Measurements from ENCODE around the gene HSD3B1.
"Not testable (repeated sequence)": the region's sequence is repeated elsewhere in the genome, so short reads cannot be mapped to it uniquely, and the experiment has no call there.

HSD3B1 gene

DNA sequence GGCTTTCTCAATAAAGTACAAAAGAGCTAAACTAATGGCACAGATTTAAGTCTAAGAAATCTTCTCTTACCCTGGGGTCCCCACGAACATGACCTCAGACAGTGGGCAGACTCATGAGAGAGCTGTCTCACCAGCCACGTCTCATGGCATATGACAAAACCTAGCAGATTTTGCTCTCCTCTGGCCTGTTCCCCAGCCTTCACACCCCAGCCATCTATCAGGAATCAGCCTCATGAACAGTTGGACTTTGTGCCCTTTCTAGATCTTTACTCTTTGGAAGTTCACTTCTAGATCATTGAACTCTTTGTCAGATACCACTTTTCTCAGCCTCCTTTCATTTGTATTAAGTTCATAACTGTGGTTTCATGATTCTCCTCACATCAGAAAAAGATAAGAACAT is 14.2 kb upstream of the HSD3B1 start:
- no peak for DNase-seq (ENCODE audit: low read depth)

DNA sequence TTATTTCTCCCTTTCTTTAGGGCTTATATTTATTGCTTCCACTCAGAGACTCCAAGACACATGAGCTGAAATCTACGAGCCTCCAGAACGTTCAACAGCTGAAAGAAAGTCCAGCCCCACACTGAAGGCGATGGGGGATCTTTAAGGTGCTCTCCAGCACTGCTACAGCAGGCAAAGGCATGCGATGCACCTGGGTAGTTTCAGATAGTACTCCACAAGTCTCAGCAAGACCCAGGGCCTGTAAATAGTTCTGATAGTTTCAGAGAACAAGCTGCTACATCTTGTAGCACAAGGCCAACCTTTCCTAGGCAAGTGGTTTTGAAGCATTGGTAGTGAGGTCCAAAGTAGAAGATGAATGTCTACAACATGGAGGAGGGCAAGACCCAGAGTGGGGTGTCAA is 2.2 kb upstream of the HSD3B1 start:
- no peak for DNase-seq (ENCODE audit: low read depth)

DNA sequence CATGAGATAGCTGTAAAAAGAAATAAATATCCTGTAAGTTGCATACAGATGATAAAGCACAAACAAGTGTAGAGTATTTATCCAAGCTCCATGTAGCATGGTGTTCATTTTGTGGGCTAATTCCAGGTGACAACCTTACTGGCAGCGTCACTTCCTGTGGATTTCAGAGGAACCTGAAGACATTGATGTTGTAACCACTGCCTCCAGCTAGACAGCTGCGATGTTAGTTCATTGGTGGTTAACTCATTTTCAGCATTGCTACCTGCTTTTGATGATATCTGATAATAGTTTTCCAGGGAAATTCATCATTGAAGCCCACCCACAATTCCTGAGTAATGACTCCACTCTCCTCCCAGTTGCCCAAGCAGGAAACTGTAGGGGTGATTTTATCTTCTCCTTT is 3.0 kb downstream of the HSD3B1 start:
- no peak for DNase-seq (ENCODE audit: low read depth)

DNA sequence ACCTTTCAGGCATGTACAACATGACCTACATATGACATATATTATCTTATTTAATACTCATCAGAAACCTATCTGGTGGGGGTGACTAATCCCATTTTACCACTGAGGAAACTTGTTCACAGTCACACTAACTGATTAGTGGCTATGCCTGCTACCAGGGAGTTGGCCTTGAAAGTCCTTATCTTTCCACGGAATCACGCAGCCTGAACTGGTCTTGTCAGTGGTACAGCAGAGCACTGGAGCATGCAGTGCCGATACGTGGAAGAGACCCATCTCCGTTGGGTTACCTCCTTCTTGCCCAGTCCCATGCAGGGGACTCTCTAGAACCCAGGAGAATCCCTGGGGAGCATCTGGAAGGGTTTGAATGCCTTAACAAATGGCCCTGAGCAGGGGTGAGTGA is 8.2 kb downstream of the HSD3B1 start:
- DNase-seq (ENCODE audit: low read depth): no peak

DNA sequence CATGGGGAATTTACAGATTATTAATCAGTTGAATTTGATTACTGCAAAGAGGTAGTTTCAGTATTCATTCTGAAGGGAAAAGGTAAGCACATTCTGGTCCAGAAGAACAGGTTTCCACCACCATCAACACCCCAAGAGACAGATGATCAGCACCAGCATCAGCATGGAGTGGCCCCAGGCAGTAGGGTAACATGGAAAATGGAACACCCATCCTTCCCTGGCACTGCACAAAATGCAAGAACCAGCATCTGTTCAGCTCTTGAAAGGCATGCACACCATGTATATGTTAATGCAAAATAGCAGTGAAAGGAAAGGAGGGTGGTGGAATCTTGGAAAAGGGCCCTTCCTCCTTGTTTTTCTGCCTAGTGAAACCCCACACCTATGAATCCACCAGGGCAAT is 9.2 kb downstream of the HSD3B1 start:
- DNase-seq (ENCODE audit: low read depth): no peak

DNA sequence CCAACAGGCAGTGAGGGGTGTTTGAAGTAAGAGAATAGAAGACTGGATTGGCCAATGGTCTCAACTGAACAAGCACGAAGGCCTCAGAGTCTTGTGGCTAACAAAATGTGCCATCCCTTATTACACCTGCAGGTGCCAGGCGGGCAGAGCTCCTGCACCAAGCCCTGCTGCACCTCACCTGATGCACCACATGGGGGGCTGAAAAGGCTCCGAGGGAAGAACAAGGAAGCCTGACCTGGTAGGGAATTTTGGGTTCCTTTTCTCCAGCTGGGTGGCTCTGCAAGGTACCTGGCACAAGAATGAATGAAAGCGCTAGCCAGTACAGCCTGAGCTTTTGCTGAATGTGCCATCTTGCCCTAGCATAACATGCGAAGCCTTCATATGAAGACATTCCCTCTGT is 9.7 kb downstream of the HSD3B1 start:
- DNase-seq (ENCODE audit: low read depth): no peak

DNA sequence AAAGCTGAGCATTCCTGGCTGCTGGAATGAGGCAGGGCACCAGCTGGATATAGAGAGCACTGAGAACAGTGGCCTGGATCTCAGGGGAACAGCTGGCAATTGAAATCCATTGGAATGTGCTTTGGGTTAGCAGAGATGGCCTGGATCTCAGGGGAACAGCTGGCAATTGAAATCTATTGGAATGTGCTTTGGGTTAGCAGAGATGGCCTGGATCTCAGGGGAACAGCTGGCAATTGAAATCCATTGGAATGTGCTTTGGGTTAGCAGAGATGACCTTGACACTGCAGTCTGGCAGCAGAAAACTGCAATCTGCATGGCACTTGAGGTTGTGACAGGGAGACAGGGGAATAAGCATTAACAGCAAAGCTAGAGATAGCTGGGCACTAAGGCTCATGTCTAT is 10.7 kb downstream of the HSD3B1 start:
- not testable (repeated sequence) for DNase-seq (ENCODE audit: low read depth)

DNA sequence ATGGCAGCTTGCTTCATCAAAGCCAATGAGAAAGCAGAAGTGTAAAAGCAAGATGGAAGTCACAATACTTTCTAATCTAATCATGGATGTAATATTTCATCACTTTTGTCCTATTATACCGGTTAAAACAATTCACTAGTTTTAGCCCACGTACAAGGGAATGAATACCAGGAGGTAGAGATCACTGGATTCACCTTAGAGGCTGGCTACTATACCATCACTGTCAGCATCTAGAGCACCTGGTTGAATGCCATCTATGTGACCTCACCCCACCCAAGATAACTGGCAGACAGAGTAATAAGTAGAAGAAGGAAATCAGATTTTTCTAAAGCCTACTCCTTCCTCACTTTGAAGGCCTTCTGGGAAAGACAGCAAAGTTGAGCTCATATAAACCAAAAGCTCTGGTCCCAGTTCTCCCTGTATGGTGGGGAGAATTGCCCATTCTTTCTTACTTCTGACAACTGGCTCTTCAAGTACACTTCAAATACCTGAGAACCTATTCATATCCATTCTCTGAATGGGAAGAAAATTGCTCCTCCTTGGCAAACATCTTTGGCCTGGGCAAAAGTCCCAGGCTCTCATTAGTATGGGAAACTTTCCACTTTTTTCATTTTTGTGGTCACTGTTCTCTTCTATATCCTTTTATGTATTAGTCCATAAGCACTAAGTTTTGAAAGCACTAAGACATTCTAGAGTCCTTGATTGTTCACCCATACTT is 24.8 kb downstream of the HSD3B1 start:
- no peak for DNase-seq (ENCODE audit: low read depth)

DNA sequence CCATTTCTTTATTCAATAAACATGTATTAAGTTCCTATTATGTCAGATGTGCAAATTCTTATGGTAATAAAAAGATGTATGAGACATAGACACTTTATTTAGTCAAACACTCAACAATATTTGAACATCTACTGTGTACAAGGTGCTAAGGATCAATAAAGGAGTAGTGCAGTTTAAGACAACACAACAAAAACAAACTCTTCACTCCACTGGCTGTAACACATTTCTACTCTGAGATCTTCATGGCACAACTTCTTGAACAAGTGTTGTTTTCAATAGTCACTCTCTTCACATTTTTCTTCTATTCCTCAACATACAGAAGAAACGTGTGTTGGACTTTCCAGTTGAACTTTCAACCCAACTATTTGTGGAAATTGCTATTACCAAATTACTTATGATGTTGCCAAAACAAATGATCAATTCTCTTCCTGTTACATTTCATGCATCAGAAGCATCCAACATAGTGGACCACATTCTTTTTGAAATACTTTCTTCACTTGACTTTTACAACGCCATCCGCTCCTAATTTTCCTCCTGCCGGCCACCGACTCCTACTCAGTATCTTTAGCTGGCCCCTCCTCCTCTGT is 25.4 kb downstream of the HSD3B1 start:
- no peak for DNase-seq (ENCODE audit: low read depth)

DNA sequence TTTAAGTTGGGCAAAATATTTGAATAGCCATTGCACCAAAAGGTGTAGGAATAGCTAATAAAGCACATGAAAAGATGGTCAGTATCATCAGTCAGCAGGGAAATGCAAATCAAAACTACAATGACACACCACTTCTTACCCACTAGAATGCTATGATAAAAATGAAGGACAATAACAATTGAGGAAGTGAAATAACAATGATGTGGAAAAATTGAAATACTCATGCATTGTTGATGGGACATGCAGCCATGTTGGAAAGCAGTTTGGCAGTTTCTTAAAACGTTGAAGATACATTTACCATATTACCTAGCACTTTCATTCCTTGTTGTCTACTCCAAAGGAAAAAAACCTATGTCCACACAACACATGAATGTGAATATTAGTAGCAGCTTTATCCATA is 28.4 kb downstream of the HSD3B1 start:
- DNase-seq (ENCODE audit: low read depth): no peak

DNA sequence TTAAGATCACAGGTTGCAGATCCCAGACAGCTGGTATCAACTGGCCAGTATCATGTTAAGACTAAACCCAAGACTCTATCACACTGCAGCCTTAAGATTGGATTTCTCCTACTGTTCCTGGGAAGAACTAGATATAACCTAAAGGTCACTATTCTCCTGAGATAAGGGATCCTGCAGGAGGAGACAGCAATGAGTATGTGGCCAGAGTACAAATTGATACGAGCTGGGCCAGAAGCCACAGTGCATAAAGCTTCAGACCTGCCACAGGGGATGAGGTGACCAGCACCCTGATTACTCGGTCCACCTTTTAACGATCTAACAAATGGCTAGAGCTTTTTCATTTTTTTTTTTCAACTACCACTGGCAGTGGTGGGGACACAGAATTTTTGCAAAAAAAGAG is 31.0 kb downstream of the HSD3B1 start:
- no peak for DNase-seq (ENCODE audit: low read depth)

DNA sequence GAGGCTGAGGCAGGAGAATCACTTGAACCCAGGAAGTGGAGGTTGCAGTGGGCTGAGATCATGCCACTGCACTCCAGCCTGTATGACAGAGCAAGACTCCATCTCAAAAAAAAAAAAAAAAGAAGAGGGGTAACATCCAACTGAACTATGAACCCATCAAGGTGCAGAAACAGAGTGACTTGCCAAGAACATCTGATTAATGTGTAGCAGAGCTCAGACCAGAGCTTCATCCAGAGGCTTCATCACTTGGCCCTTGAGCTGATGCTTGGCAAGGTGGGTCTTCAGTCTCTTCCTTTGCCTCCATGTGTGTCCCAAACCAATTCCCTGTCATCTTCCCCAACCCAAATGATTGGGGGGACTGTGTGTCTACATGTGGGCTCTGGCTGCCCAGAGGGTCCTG is 32.6 kb downstream of the HSD3B1 start:
- no peak for DNase-seq (ENCODE audit: low read depth)

DNA sequence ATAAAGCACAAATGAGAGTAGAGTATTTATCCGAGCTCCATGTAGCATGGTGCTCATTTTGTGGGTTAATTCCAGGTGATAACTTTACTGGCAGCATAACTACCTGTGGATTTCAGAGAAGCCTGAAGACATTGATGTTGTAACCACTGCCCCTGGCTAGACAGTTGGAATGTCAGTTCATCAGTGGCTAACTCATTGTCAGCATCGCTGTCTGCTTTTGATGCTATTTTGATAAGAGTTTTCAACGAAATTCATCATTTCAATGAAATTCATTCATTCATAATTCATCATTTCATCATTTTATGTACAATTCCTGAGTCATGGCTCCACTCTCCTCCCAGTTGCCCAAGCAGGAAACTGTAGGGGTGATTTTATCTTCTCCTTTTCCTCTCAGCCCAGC is 34.4 kb downstream of the HSD3B1 start:
- DNase-seq (ENCODE audit: low read depth): no peak

DNA sequence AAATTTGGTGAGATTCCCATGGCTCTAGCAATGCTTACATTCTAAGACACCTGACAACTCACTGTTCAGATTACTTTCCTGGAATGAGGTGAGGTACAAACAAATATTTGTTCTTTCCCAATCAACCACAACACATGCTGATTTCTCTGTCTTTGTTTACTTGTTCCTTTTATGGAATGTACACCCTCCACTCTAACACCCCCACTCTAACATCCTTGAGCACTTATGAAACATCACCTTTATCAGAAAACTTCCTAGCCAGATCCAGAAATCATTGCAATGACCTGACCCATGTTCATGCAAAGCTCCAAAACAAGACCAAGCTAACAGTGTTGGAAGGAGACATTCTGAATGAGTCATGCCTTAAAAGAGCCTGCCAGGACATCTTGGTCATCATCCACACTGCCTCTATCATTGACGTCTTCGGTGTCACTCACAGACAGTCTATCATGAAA is 35.5 kb downstream of the HSD3B1 start:
- no peak for DNase-seq (ENCODE audit: low read depth)

DNA sequence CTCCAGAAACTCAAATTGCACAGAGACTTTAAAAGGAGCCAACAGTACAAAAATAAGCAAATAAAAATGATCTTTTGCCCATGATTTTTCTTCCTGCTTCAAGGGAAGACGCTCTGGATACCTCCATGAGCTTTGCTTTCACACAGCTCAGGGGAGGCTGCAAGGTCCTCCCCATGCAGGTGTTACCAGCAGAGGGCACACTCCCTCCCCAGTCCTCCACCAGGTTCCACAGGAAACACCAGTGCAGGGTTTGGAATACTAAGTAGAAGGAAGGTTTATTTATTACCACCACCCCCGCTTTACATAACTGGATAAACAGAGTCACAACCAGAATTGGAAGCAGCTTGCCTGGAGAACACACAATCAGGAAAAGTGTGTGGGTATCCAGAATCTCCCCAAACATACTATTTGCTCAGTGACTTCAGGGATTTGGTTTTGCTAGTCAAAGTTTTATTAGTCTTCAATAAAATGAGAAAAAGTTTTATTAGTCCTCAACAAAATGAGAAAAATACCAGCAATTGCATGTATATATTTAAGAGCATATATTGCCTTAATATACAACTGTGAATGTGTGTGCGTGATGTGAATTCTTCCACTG is 37.3 kb downstream of the HSD3B1 start:
- no peak for DNase-seq (ENCODE audit: low read depth)

DNA sequence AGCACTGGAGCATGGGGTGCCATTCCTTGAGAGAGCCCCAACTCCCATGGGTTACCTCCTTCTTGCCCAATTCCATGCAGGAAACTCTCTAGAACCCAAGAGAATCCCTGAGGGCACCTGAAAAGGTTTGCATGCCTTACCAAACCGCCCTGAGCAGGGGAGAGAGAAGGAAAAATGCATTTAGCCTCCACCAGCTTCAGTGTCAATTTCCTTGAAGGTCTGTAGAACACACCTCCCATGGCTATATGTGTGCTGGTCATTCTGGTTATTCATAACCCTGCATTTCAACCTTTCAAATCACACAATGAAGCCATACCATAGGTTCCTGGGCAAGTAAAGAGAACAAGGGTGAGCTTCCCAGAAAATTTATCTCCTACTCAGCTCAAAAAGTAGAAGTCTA is 39.6 kb downstream of the HSD3B1 start:
- DNase-seq (ENCODE audit: low read depth): no peak

DNA sequence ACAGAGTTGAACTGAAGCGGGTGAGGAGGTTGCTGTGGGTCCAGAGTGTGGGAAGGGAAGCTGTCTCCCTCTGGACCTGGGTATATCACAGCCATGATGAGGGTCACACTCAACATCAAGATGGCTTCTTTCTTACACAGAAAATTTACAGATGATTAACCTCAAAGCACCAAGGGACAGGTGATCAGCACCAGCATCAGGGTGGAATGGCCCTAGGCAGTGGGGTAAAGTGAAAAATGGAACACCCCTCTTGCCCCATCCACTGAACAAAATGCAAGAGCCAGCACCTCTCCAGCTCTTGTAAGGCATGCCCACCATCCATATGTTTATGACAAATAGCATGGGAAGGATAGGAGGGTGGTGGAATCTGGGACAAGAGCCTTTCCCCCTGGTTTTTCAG is 40.3 kb downstream of the HSD3B1 start:
- DNase-seq (ENCODE audit: low read depth): no peak

DNA sequence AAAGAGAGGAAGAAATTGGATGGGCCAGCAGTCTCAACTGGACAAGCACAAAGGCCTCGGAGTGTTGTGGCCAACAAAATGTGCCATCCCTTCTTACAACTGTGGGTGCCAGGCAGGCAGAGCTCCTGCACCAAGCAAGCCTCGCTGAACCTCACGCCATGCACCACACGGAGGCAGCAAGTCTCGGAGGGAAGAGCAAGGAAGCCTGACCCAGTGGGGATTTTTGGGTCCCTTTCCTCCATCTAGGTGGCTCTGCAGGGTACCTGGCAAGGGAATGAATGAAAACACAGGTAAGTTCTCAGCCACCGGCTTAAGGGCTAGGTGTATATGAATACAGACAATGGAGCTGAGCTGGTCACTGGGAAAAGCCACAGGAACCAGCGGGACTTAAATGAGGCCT is 40.8 kb downstream of the HSD3B1 start:
- no peak for DNase-seq (ENCODE audit: low read depth)

DNA sequence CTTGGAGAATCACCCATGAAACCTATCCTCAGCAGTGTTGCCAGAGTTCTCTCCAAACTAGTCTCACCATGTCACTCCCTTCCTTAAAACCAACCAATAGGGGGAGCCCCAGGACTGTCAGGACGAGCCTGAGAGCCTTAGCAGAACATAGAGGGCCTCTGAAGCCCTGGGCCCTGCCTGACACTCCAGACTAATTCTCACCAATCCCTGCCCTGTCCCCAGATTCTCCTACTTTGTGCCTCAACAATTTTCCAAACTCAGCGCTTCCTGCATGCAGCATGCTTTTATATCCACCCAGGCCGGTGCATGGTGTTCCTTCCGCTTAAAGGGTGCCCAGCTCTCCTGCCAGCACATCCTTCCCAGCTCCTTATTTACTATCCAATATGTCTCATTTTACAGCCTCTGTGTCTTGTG is 42.7 kb downstream of the HSD3B1 start:
- DNase-seq (ENCODE audit: low read depth): no peak

DNA sequence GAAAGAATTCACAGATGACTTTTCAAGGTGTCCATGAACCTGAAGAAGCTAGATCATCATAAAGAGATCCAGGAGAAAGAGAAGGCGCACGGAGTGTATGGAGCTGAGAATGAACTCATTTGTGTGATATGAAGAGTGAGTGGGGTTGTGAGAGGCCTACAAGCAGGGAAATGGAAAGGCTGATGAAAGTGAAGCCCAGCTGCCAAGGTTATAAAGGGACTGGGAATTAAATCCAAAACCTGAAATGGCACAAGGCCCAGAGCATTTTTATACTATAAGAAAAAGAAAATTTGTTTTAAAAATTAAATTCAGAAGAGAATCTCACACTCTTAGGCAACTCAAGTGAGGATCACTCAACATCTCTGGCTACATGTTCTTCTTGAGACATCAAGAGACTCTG is 43.4 kb downstream of the HSD3B1 start:
- no peak for DNase-seq (ENCODE audit: low read depth)

DNA sequence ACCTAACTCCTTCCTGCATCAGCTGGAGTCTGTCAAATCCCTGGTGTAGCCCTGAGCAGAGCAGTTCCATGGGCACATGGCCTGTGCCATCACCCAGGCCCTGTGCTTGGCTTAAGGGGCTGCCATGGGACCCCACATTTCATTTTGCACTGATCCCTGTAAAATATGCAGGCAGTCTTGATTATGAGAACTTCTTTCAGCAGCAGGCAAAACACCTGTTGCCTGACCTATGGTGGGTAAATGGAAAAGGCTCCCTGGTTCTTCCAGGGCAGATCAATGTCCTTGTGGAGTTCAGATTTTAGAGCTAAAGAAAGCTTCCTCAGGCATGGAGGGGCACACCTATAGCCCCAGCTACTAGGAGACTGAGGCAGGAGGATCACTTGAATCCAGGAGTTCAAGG is 44.2 kb downstream of the HSD3B1 start:
- no peak for DNase-seq (ENCODE audit: low read depth)

DNA sequence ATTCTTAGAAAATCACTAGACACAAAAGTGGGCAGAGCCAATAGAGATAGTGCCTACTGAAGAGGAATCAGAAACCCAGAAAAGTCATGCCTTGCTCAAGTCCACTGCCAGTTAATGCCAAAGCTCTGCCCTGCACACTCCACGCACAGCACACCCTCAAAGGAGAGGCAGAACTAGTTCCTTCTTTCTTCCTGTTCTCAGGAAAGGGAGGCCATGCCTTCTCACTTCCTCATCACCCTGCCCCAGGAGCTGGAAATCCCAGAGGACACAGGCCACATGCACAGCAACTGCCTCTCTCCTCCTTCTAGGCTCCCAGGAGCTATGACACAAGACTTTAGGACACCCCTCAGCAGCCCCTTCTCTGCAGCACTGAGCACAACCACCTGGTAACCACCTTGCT is 45.6 kb downstream of the HSD3B1 start:
- not testable (repeated sequence) for DNase-seq (ENCODE audit: low read depth)

DNA sequence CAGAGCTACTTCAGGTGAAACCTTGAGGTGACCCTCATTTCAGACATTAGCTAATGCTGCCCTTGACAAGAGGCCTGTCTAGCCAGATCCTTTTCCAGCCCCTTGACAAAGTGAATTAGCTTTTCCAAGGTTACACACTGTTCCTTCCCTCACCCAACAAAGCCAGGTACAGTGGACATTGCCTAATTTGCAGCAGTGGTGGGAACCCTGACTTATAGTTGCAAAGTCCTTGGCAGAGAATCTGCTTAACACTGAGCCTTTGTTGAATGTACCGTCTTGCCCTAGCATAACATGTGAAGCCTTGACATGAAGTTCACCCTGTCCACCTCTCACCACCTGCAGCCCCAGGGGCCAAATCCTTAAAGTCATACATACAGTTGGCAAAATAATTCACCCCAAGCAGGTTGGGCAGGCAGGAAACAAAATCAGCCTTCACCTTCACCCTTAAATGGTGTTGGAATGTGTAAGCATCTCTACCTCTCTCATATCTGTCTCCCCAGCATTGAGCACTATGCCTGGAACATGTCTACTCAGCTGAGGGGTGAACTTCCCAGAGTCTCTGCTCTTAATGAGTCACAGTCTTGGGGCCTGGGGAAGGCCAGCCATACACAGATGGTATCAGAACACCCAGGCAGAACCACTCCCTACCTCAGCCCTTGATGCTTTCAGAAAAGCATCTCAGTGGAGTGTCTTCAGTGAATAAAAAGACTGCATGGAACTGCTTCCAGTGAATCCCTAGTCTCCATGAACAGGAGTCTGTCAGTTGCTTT is 46.5 kb downstream of the HSD3B1 start:
- not testable (repeated sequence) for DNase-seq (ENCODE audit: low read depth)
